ENCODE data around the gene DIP2C.

Gene DIP2C

DNA sequence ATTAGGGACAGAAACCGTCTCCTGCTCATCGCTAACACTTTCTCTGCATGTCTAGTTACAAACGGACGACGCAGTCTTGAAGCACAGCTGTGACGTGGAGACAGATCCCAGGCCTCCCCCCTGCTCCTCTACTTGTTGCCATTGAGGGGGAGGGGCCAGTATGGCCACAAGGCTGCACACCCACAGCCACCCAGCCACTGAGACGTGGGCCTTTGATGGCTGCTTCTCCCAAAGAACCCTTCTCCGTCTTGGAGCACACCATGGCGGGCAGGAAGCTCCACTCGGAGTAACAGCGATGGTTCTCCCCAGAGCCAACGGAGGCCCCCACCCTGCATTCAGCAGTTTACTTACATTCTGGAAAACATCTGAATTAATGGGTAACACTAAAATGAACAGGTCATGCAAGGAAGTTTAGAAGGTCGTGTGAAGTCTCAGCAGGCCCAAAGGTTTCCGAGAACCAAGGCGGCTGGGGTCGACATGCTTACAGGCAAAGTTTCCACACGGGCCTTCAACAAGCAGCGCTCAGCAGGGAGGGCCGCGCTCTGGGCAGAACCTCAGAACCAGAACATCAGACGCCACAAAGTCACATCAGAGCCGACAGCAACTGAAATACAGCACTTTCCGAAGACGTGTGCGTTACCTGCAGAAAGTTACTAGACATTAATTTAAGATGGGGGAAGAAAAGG lies 169.6 kb downstream of the DIP2C start:
- H3K4me3 ChIP-seq (ENCODE audit: low read depth, low read length), result no peak overlapping the region
- DNase-seq, result no peak
- in situ Hi-C loops (cut with HindIII; ENCODE audit: low pct_ligation_motif_present, low sequenced_read_pairs), result no loop called here
- H3K27ac ChIP-seq, result no peak overlapping the region
- TF ChIP-seq, protein P1, sequence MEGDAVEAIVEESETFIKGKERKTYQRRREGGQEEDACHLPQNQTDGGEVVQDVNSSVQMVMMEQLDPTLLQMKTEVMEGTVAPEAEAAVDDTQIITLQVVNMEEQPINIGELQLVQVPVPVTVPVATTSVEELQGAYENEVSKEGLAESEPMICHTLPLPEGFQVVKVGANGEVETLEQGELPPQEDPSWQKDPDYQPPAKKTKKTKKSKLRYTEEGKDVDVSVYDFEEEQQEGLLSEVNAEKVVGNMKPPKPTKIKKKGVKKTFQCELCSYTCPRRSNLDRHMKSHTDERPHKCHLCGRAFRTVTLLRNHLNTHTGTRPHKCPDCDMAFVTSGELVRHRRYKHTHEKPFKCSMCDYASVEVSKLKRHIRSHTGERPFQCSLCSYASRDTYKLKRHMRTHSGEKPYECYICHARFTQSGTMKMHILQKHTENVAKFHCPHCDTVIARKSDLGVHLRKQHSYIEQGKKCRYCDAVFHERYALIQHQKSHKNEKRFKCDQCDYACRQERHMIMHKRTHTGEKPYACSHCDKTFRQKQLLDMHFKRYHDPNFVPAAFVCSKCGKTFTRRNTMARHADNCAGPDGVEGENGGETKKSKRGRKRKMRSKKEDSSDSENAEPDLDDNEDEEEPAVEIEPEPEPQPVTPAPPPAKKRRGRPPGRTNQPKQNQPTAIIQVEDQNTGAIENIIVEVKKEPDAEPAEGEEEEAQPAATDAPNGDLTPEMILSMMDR (IDR thresholded peaks at IDR 0.05; ENCODE audit: low read depth, low read length, missing control alignments), result no peak
- no peaks in the 10 kb centered on the region for H3K36me3 ChIP-seq (replicated peaks)
- H3K27me3 ChIP-seq (replicated peaks), result no peaks in the 10 kb centered on the region

DNA sequence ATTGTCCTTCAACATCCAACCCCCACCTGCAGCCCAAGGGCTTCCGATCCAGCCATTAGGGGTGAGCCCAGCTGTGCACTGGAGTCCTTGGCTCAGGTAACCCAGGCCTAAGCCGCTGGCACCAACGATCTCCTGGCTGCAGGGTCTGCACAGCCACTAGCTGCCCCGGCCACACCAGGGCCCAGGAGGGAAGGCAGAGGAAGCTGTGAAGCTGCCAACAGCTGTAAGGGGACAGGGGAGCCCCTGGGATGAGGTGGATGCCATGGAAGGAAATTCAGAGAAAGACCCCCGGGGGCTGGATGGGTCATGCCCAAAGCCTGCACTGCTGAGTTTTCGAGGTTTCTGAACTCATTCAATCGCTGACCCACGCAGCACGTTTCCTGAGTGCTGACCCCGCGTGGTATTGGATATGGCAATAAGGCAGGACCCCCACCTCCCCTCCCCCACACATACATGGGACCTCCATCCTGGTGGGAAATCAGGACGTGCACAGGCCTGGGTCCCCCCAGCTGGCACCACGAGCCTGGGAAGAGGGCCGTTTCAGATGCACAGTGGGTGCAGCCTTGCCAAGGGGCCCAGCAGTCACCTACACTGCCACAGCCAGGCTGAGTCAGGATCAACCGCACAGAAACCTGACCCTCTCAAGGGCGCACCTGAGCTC lies 170.3 kb downstream of the DIP2C start:
- DNase-seq, result no peak
- in situ Hi-C loops (cut with HindIII; ENCODE audit: low pct_ligation_motif_present, low sequenced_read_pairs), result no loop called here
- Histone ChIP-seq H3K36me3 (replicated peaks) (no peaks in the 10 kb centered on the region), H3K4me3 (ENCODE audit: low read depth, low read length) (no peak overlapping the region), H3K27ac (no peak overlapping the region), H3K27me3 (replicated peaks) (no peaks in the 10 kb centered on the region)
- TF ChIP-seq, protein P1 (IDR thresholded peaks at IDR 0.05; ENCODE audit: low read depth, low read length, missing control alignments), result no peak

DNA sequence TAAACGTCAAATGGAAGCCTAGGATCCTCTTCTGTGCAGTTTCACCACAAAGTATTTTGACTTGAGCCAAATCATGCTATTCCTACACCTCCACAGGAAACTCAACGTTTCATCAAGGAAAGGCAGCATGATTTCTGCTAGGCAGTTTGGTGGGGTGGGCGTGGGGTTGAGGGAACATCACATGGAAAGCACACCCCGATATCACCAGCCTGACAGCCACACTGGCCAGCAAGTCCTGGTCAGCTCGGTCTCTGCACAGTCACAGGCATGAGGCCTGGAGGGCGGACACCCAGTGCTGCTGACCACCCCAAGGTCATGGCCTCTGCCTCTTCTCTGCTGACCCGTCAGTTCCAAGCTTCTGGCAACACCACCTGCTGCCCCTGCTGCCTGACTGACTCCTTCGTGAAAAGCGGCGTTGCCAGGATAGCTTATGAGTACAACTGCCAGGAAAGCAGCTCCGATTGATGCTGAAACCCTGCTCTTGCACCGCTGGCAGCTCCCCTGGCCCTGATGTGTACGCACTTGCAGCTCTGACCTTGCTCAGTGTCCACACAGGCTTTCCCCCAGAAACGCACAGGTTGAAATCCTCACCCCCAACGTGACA lies 171.5 kb downstream of the DIP2C start:
- H3K27ac ChIP-seq, result no peak overlapping the region
- in situ Hi-C loops (cut with HindIII; ENCODE audit: low pct_ligation_motif_present, low sequenced_read_pairs), result no loop called here
- no peaks in the 10 kb centered on the region for H3K27me3 ChIP-seq (replicated peaks)
- TF ChIP-seq, protein P1 (IDR thresholded peaks at IDR 0.05; ENCODE audit: low read depth, low read length, missing control alignments), result no peak
- no peaks in the 10 kb centered on the region for H3K36me3 ChIP-seq (replicated peaks)
- DNase-seq, result no peak
- H3K4me3 ChIP-seq (ENCODE audit: low read depth, low read length), result no peak overlapping the region

DNA sequence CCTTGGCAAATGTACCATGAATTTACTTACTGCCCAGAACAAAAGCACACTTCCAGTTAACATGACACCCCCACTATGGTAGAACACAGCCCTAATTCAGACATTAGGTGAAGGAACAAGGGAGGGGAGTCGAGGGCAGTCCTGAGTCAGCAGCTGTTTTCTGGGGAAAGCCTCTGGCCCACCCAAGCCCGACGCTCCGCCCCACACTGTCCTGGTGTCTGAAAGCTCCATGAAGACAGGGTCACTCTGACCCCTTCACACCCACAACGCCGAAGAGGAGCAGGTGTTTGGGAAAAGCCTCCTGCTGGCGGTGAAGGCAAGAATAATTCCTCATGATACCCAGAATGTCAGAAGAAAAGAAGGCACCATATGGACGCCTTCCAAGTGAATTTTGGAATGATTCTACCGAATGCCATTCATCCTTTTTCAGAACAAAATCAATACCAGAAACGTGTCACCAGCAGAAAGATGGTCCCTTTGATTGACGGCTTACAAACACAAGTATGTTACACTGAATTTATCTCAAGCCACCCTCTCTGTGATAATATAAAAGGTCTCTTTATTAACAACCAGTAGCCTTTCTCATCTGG lies 172.1 kb downstream of the DIP2C start:
- TF ChIP-seq, protein P1 (IDR thresholded peaks at IDR 0.05; ENCODE audit: low read depth, low read length, missing control alignments), result no peak
- Histone ChIP-seq H3K4me3 (ENCODE audit: low read depth, low read length) (no peak overlapping the region), H3K27ac (no peak overlapping the region), H3K36me3 (replicated peaks) (no peaks in the 10 kb centered on the region), H3K27me3 (replicated peaks) (no peaks in the 10 kb centered on the region)
- DNase-seq, result no peak
- in situ Hi-C loops (cut with HindIII; ENCODE audit: low pct_ligation_motif_present, low sequenced_read_pairs), result no loop called here

DNA sequence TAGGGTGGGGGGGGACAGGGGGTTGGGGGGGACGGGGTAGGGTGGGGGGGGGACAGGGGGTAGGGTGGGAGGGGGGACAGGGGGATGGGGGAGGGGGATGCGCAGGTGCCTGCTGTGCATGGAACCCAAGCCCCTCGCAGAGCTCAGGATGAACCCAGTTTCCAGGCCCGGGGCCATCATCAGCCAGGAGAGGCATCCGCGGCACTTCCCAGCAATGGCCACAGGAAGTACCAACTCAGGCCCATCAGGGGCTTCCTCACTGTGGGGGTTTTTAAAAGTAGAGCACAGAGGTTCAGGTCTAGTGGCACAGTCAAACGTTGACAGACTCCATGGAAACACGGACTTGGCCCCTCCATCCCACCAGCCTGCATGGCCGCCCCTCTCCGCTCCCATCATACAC lies 172.7 kb downstream of the DIP2C start:
- in situ Hi-C loops (cut with HindIII; ENCODE audit: low pct_ligation_motif_present, low sequenced_read_pairs), result no loop called here
- Histone ChIP-seq H3K27ac (no peak overlapping the region), H3K36me3 (replicated peaks) (no peaks in the 10 kb centered on the region), H3K4me3 (ENCODE audit: low read depth, low read length) (no peak overlapping the region), H3K27me3 (replicated peaks) (no peaks in the 10 kb centered on the region)
- no peak for DNase-seq
- TF ChIP-seq, protein P1 (IDR thresholded peaks at IDR 0.05; ENCODE audit: low read depth, low read length, missing control alignments), result no peak

Measured in brain microvascular endothelial cell (primary cell).